K562 (cell line): ENCODE data around the gene STON2. TPM values are rescaled to one million over a fixed set of nuclear protein-coding genes. Genes with fewer than 3 reads are reported as not detected.

ENCODE experiments used
- ADNP ChIP-seq: fragments of 200-800 bp; sonication (Bioruptor generic); IDR thresholded peaks from 2 replicates; pipeline ENCODE4 v1.6.1; 2016; ENCODE audit warnings: missing genetic modification characterization, missing compliant biosample characterization
- CBFA2T2 ChIP-seq: fragments of 450-650 bp; conservative IDR thresholded peaks from 2 replicates; pipeline ENCODE4 v1.6.1; 2017; ENCODE audit warnings: mild to moderate bottlenecking
- DDX20 ChIP-seq: fragments of 450-650 bp; IDR thresholded peaks from 2 replicates; pipeline ENCODE4 v1.6.1; 2016; ENCODE audit warnings: missing genetic modification characterization, low read depth, mild to moderate bottlenecking, missing compliant biosample characterization, moderate library complexity
- EGR1 ChIP-seq: fragments of 450-650 bp; conservative IDR thresholded peaks from 2 replicates; pipeline ENCODE4 v1.6.1; 2017; ENCODE audit warnings: mild to moderate bottlenecking
- EP300 ChIP-seq: IDR thresholded peaks from 2 replicates; pipeline ENCODE4 v1.6.1; 2012; ENCODE audit warnings: low read length, improper control_type of control experiment
- HSF4 ChIP-seq: fragments of 250-450 bp; sonication (Bioruptor Pico); IDR thresholded peaks from 2 replicates; pipeline ENCODE4 v2.1.2; 2022; ENCODE audit warnings: mild to moderate bottlenecking, moderate library complexity, borderline replicate concordance
- PHB ChIP-seq: fragments of 250-450 bp; sonication (Bioruptor Pico); IDR thresholded peaks from 2 replicates; pipeline ENCODE4 v1.5.0; 2021
- RREB1 ChIP-seq: fragments of 250-450 bp; sonication (Bioruptor Pico); IDR thresholded peaks from 2 replicates; pipeline ENCODE4 v1.4.0; 2020
- SAFB2 ChIP-seq: fragments of 200-400 bp; formaldehyde crosslinking; IDR thresholded peaks from 2 replicates; pipeline ENCODE4 v1.6.1; 2018; ENCODE audit warnings: borderline replicate concordance, low read length, low read depth, moderate library complexity; ENCODE audit not compliant: severe bottlenecking
- SFPQ ChIP-seq: fragments of 200-400 bp; formaldehyde crosslinking; IDR thresholded peaks from 2 replicates; pipeline ENCODE4 v1.6.1; 2017; ENCODE audit warnings: mild to moderate bottlenecking, low read depth, low read length, moderate library complexity
- SPI1 ChIP-seq: IDR thresholded peaks from 2 replicates; pipeline ENCODE4 v1.6.1; 2011; ENCODE audit warnings: low read depth, low read length, control low read depth, borderline replicate concordance
- TCF3 ChIP-seq: sonication (generic); formaldehyde crosslinking; IDR thresholded peaks from 2 replicates; pipeline ENCODE4 v1.4.0; 2020; ENCODE audit warnings: mild to moderate bottlenecking, missing genetic modification reagents
- TCF7 ChIP-seq: sonication (generic); IDR thresholded peaks from 2 replicates; pipeline ENCODE4 v1.6.1; 2016; ENCODE audit warnings: antibody characterized with exemption, borderline replicate concordance
- TEAD4 ChIP-seq, 2 experiments: sonication (generic) in 1 of 2; formaldehyde crosslinking in 1 of 2; IDR thresholded peaks; 2 replicates each; pipeline versions ENCODE4 v1.6.1 to v1.8.0; 2012 to 2022; ENCODE audit warnings: borderline replicate concordance in 1 of 2, inconsistent platforms in 1 of 2, low read length in 1 of 2, mild to moderate bottlenecking in 1 of 2, missing genetic modification reagents in 1 of 2
- THRA ChIP-seq: fragments of 450-650 bp; IDR thresholded peaks from 2 replicates; pipeline ENCODE4 v1.6.1; 2017; ENCODE audit warnings: mild to moderate bottlenecking, moderate library complexity
- ZFP91 ChIP-seq: sonication (generic); formaldehyde crosslinking; IDR thresholded peaks from 2 replicates; pipeline ENCODE4 v1.8.0; 2022; ENCODE audit warnings: mild to moderate bottlenecking, missing genetic modification reagents
- polyA plus RNA-seq, 8 experiments: library from polyadenylated mRNA; depleted of rRNA in 4 of 8; stranded (reverse) in 5 of 8; unstranded in 3 of 8; fragments of >200 nt; fragmentation: Nextera tagmentation in 2 of 8; fragmentation: Illumina TruSeq in 1 of 8; extraction: Ambion mirVana in 2 of 8; extraction: Trizol in 1 of 8; gene quantifications; 2 replicates each; pipeline versions ENCODE4 v1.2.1 to v1.2.3, GENCODE V29; 2011 to 2014; ENCODE audit warnings: inconsistent platforms in 1 of 8, missing spikeins in 1 of 8
- total RNA-seq, 7 experiments: library from RNA; depleted of rRNA in 6 of 7; stranded (reverse); fragments of >200 nt in 6 of 7; fragmentation: Illumina TruSeq in 2 of 7; extraction: Trizol in 2 of 7; gene quantifications; 2 replicates each; pipeline versions ENCODE4 v1.2.1 to v1.2.3, GENCODE V29; 2011 to 2021; ENCODE audit warnings: low replicate concordance in 1 of 7

The STON2 gene
- total and polyA plus RNA-seq, 9 of the 15 experiments (the other 6 are each of a cell fraction or from before 2014, with no cell fraction given) = 7.8 to 99.3 (median 53.5) TPM

- TF ChIP-seq RREB1 (CRISPR knock-in tag) = no peak
- TF ChIP-seq EP300 = no peak
- TF ChIP-seq SFPQ = no peak
- TF ChIP-seq EGR1 = 0 out of 2 replicates have a peak, but pooled peaks have one; percentile 22
- no peak for TF ChIP-seq DDX20 (tag)
- TF ChIP-seq THRA = no peak
- TF ChIP-seq HSF4 = no peak
- no peak for TF ChIP-seq SAFB2
- no peak for TF ChIP-seq CBFA2T2
- peak; percentile 42; the same call in 1 of the 2 replicates for TF ChIP-seq SPI1
- TF ChIP-seq TCF3 = no peak
- no peak for TF ChIP-seq ZFP91
- TF ChIP-seq TCF7 = no peak
- no peak for TF ChIP-seq ADNP (tag)
- TF ChIP-seq TEAD4 (IDR thresholded peaks at IDR 0.05; ENCODE audit: low read length) = no peak; the same call in 1 of the 2 replicates
- no peak for TF ChIP-seq TEAD4 (CRISPR knock-in tag; IDR thresholded peaks at IDR 0.05; ENCODE audit: borderline replicate concordance)
- no peak for TF ChIP-seq PHB (CRISPR knock-in tag)
Measured at GRCh38 chr14:81416981-81417380, 16.9 kb upstream of the STON2 start (continued).
